ENCODE results near the gene KLHDC4.
"Not testable (repeated sequence)": the region's sequence is repeated elsewhere in the genome, so short reads cannot be mapped to it uniquely, and the experiment has no call there.

- not testable (repeated sequence) for TF ChIP-seq CTCF, POLR2A, POLR2AphosphoS5 (IDR thresholded peaks at IDR 0.05)
Measured at GRCh38 chr16:87787451-87788091, 21.8 kb upstream of the KLHDC4 start.
